H1 (cell line): ENCODE measurements around the gene TSPAN9. TPM values are rescaled to one million over a fixed set of nuclear protein-coding genes. Genes with fewer than 3 reads are reported as not detected.

Experiments
- RAD21 ChIP-seq, 2 experiments: IDR thresholded peaks in 1 of 2; conservative IDR thresholded peaks in 1 of 2; 2 replicates each; pipeline ENCODE4 v1.6.1; 2011; ENCODE audit warnings: low read depth in 2 of 2, low read length in 2 of 2, improper control_type of control experiment in 1 of 2, inconsistent platforms in 1 of 2, mild to moderate bottlenecking in 1 of 2, moderate library complexity in 1 of 2
- polyA plus RNA-seq, 7 experiments: library from polyadenylated mRNA; depleted of rRNA in 3 of 7; stranded (reverse) in 5 of 7; unstranded in 2 of 7; fragments of >200 nt in 5 of 7; fragments of 200-250 nt in 2 of 7; gene quantifications; 1 replicate in 5 of 7; 2 replicates in 1 of 7; 4 replicates in 1 of 7; pipeline versions ENCODE4 v1.2.1 to v1.2.3, GENCODE V29; 2011 to 2013; ENCODE audit warnings: missing spikeins in 2 of 7, mixed read lengths in 2 of 7
- total RNA-seq: library from RNA; stranded (reverse); fragmentation: NEBNext Ultra II Directional; extraction: Animal tissue kit (Norgen Biotek cat#: 25700); gene quantifications from 2 replicates; pipeline ENCODE4 v1.2.1, GENCODE V29; 2021

TSPAN9 gene
- total and polyA plus RNA-seq, 2 of the 8 experiments (the other 6 are each of a cell fraction or from before 2014, with no cell fraction given), result 11.5 to 29.1 TPM

DNA sequence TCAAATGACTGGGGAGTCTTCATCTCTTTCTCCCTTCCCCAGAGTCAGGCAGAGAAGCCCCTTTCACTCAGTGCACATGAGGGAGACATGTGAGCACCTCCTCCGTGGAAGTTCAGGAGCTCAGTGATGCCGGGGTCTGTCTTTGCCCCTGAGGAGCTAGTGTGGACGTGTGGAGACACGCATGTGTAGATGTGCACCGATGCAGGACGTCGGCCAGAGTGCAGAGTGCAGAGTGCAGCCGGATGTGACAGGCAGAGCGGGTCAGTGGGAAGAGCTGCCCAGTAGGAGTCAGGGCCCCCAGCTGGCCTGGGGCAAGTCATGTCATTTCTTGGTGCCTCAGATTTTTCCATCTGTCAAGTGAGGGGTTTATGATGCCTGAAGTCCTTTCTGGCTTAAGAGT lies 20.7 kb downstream of the TSPAN9 start (continued):
- no peak for TF ChIP-seq RAD21 (IDR thresholded peaks at IDR 0.05 in 1 of 2, conservative IDR thresholded peaks at IDR 0.05 in 1 of 2; ENCODE audit: low read depth in 2 of 2, low read length in 2 of 2)
